ENCODE results near the gene CLEC2D.
"Not testable (repeated sequence)": the region's sequence is repeated elsewhere in the genome, so short reads cannot be mapped to it uniquely, and the experiment has no call there.

The CLEC2D gene

DNA sequence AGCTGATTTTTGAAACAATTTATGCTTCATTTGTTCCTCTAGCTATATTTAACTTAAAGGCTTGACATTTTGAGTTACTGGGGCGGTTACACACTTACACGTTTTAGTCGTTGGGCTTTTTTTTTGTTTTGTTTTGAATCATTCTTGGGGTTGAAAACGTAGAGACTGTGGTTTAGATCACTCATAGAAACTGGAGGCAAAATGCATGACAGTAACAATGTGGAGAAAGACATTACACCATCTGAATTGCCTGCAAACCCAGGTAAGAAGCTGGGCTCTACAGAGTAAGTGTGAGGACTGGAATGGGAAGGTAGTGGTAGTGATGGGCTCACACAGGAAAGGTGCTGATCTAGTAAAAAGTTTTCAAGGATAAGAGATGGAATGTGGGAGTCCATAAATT is at the start of gene CLEC2D:
Gene CLEC2D, plus strand, starts transcription at position 180 of the 400 bp plus-strand sequence. Its CDS starts 22 bp downstream, at position 202.
- no peak for DNase-seq

DNA sequence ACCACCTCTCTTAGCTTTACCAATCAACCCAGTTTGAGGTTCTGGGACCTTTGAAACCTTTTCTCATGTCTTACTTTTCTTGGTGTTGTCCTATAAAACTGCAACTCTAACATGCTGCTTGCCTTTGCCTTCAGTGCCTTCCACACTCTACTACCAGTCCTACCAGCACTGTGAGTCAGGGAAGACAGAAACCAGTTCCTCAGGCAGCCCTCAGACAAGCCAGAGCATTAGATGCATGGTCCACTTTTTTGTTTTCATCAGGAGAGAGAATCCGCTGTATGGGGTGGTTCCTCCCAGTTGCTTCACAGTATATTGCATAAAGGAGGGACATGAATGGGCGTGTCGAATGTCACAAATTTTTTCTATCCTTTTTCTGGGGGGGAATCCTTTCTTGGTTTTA is 44.5 kb upstream of the CLEC2D start:
- no peak for DNase-seq

DNA sequence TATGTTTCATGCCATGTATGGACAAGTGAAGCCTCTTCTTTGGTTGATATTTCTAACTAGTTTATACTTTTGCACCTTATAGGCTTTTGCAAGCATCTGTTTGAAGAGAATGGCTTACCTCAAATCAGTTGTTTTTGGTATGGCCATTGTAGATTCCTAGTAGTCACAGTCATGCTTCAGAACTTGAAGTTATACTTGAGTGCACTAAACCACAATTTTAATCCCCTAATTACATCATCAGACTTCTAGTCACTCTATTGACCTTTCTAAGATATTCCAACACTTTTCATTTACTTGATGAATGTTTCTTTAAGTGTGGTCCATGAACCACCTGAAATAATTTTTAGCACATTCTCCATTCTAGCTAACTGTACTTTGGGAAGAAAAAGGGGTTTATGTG is 43.2 kb upstream of the CLEC2D start:
- no peak for DNase-seq

- no peak for DNase-seq
These were observed 42.7 kb upstream of the CLEC2D start for GRCh38 chr12:9626821-9627220.

DNA sequence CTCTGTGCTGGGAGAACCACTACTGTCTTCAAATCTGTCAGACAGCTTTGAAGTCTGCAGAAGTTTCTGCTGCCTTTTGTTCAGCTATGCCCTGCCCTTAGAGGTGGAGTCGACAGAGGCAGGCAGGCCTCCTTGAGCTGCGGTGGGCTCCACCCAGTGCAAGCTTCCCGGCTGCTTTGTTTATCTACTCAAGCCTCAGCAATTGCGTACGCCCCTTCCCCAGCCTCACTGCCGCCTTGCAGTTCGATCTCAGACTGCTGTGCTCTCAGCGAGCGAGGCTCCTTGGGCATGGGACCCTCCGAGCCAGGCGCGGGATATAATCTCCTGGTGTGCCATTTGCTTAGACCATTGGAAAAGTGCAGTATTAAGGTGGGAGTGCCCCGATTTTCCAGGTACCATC is 36.7 kb upstream of the CLEC2D start:
- DNase-seq, result no peak

- DNase-seq, result peak; percentile 61
These were observed 35.2 kb upstream of the CLEC2D start for GRCh38 chr12:9634177-9634803.

DNA sequence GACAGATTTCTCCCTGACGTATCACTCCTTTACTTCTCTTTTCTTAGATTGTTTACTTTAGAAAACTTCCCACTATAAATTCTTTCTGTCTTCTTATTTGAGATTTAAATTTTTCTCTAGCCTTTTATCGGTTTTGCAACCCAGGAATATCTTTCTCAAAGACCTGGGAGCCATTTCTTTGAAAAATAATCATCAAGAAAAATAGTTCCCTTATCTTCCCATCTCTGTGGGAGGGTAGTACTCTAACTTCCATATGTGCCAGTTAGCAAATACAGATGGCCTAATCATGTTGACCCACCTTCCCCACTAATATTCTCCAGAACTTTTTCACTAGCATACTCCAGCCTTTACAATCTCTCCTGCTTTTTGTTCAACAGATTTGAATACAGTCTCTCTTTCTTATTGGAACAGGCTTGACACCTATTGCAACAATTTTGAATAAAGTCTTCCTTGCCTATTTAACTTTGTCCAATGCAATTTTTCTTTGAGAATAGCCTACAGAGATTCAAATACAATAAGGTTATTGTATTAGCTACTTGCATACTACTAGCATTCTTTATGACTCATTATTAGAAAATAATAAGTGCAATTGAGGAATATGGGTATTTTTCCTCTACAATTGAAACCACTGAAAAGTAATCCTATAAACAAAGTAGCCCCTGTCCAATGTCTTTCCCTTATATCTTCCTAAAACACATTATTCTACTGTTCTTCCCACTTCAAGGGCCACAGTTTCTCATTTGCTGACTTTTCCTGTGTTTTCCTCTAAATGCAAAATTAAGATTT is 34.4 kb upstream of the CLEC2D start:
- DNase-seq, result no peak

- DNase-seq, result no peak
These were observed 33.2 kb upstream of the CLEC2D start for GRCh38 chr12:9636150-9636850.

- peak; percentile 51 for DNase-seq
These were observed 32.7 kb upstream of the CLEC2D start for GRCh38 chr12:9636851-9637206.

DNA sequence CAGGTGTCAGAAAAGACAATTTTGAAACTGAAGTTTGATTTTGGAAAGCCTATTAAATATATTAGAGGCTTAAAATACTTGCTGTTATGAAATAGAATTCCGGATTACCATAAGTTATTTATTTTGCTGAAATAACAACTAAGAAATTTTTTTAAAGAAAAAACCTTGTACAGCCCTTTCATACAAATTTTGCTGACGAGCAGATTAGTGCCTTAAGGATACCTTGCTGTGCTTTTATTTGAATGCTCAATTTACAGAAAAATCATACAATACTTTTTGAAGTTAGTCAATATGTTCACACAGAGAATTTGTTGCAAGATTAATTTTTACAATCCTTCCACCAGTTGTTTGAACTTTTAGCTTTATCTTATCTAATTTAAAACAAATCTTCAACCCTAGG is 29.5 kb upstream of the CLEC2D start:
- DNase-seq, result no peak

GRCh38 chr12:9642606-9643265 is 26.8 kb upstream of the CLEC2D start:
- no peak for DNase-seq

- DNase-seq, result no peak
These were observed 26.2 kb upstream of the CLEC2D start for GRCh38 chr12:9643266-9643660.

DNA sequence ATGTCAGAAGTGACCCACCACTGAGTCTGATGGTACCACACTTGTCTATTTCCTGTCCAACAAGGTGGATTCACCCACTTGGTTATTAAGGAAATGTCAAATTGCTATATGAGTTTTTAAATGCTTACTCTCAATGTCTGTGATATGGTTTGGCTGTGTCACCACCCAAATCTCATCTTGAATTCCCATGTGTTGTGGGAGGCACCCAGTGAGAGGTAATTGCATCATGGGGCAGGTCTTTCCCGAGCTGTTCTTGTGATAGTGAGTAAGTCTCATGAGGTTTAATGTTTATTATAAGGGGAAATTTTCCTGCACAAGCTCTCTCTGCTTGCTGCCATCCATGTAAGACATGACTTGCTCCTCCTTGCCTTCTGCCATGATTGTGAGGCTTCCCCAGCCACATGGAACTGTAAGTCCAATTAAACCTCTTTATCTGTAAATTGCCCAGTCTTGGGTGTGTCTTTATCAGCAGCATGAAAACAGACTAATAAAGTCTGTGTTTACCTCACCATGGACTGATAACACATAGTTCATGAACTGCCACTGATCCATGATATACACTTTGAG is 24.4 kb upstream of the CLEC2D start:
- DNase-seq, result not testable (repeated sequence)

GRCh38 chr12:9646794-9647781 is 22.4 kb upstream of the CLEC2D start:
- peak; percentile 21 for DNase-seq

GRCh38 chr12:9647825-9648700 is 21.4 kb upstream of the CLEC2D start:
- peak; percentile 87 for DNase-seq

- DNase-seq, result peak; percentile 37
These were observed 20.6 kb upstream of the CLEC2D start for GRCh38 chr12:9648701-9649531.

DNA sequence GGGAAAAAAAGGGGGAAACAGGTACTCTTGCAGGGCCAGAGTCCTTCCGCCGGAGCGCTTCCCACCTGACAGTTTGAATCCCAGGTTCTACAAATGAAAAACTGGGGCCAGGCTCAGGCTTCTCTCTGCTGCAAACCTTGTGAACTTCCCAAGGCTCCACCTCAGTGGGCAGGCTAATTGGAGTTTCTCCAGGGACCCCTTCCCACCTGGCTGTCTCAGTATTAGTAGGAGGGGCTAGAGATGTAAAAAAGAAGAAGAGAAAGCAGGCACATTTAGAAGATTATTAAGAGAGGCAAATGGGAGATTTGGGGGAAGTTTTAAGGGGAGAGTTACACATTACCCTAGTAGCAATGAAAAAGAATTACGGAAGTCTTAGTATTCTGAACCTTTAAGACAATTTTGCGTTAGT is 20.0 kb upstream of the CLEC2D start:
- peak; percentile 8 for DNase-seq

GRCh38 chr12:9650151-9650576 is 19.3 kb upstream of the CLEC2D start:
- DNase-seq, result no peak

DNA sequence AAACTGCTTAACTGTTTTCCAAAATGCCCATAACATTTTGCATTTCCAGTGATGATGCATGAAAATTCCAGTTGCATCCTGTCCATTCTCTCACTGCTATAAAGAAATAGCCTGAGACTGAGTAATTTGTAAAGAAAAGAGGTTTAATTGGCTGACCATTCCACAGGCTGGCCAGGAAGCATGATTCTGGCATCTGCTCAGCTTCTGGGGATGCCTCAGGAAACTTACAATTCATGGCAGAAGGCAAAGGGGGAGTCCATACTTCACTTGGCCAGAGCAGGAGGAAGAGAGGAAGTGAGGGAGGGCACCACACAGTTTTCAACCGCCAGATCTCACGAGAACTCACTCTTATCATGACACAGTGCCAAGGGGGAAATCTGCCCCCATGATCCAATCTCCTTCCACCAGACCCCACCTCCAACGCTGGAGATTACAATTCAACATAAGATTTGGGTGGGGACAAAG is 18.2 kb upstream of the CLEC2D start:
- DNase-seq, result no peak

- no peak for DNase-seq
These were observed 9.5 kb upstream of the CLEC2D start for GRCh38 chr12:9660046-9660445.
